ENCODE measurements around the gene RBM19. TPM values are rescaled to one million over a fixed set of nuclear protein-coding genes. Genes with fewer than 3 reads are reported as not detected.
A peak's percentile ranks its signal among the peaks of the same experiment; 100 is the strongest.

Gene RBM19
- total and polyA plus RNA-seq, 3 experiments from 2014 or later = 12.6 to 114 (median 109) TPM

DNA sequence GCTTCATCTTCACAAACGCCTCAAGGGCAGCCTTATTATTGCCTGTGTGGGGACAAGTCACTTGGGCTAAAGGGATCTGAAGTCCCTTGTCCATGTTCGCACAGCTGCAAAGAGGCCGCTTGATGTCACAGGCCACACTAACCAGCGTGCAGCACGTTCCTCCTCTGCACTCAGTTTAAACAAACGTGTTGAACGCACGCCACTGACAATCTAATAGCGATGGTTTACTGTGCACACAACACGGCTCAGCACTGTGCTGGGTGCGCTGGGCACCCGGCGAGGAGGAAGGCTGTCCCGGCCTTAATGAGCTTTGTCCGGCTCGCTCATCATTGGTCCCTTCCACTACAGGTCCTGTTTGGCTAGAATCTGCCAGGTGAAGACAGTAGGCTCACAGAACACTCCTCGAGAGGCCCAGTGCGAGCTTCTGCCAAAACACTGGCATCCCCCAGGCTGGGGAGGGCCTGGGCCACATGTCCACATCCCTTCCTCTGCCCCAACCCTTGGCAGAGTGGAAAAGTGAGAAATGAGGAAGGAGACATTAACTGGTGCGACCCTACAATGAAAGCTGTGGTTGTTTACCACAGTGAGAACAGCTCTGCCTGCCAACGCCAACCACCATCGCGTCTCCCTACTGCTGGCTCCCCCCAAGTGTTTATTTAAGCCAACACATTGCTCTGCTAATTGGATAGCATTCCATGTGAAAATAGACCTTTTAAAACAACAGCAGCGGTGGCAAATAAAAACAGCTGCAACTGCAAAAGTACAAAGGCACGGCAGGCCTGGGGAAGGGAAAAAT is 113.2 kb downstream of the RBM19 start:
- ChIA-PET CTCF (no interaction called here), POLR2A (no interaction called here)
- Mint-ChIP-seq H3K9me3 (no peaks in the 10 kb centered on the region), H3K27ac (peak overlapping the region in 2 of 8 donors; percentile 33 to 60), H3K27me3 (no peaks in the 10 kb centered on the region), H3K36me3 (peaks cover 3 to 78% (median 12%) of the 10 kb centered on the region in 3 donors), H3K4me1 (no peaks in the 10 kb centered on the region), H3K4me3 (no peak overlapping the region)
- DNase-seq = no peak
- Histone ChIP-seq H3K4me3 (ENCODE audit: low read length) (no peak overlapping the region), H3K27me3 (ENCODE audit: insufficient read depth, low read length, poor library complexity, severe bottlenecking) (no peaks in the 10 kb centered on the region), H3K9me3 (ENCODE audit: low read length) (no peaks in the 10 kb centered on the region), H3K36me3 (ENCODE audit: insufficient read depth, low read length) (peaks cover 2% of the 10 kb centered on the region), H3K27ac (ENCODE audit: low read depth, low read length) (no peak overlapping the region), H3K4me1 (ENCODE audit: insufficient read depth, low read length) (no peaks in the 10 kb centered on the region)

DNA sequence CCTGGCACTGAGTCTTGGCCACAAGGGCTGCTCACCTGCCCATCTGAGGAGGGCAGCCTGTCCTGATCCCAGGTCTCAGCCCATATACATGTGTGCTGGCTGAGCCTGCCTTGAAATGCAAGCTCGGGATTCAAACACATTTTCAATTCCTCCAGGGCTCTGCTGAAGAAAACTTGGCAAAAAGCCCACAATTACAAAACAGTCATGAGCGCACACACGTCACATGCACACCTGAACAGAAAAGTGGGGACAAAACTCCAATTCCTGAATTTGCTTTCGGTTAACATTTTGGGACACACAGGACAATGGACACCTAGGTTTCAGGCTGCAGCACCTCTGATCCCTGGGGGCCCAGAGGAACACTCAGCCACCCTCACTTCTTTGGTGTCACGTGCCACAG is 113.9 kb downstream of the RBM19 start:
- no peak overlapping the region for H3K27ac ChIP-seq (ENCODE audit: low read depth, low read length)
- Mint-ChIP-seq H3K27me3 (no peaks in the 10 kb centered on the region), H3K4me3 (no peak overlapping the region), H3K9me3 (no peaks in the 10 kb centered on the region), H3K36me3 (peaks cover 6 to 78% (median 12%) of the 10 kb centered on the region in 3 donors), H3K4me1 (no peaks in the 10 kb centered on the region), H3K27ac (peak overlapping the region in 1 of 8 donors; percentile 51)
- POLR2A ChIA-PET = no interaction called here
- H3K9me3 ChIP-seq (ENCODE audit: low read length) = no peaks in the 10 kb centered on the region
- H3K27me3 ChIP-seq (ENCODE audit: insufficient read depth, low read length, poor library complexity, severe bottlenecking) = no peaks in the 10 kb centered on the region
- CTCF ChIA-PET = no interaction called here
- DNase-seq = no peak
- no peaks in the 10 kb centered on the region for H3K4me1 ChIP-seq (ENCODE audit: insufficient read depth, low read length)
- no peak overlapping the region for H3K4me3 ChIP-seq (ENCODE audit: low read length)
- no peaks in the 10 kb centered on the region for H3K36me3 ChIP-seq (ENCODE audit: insufficient read depth, low read length)

DNA sequence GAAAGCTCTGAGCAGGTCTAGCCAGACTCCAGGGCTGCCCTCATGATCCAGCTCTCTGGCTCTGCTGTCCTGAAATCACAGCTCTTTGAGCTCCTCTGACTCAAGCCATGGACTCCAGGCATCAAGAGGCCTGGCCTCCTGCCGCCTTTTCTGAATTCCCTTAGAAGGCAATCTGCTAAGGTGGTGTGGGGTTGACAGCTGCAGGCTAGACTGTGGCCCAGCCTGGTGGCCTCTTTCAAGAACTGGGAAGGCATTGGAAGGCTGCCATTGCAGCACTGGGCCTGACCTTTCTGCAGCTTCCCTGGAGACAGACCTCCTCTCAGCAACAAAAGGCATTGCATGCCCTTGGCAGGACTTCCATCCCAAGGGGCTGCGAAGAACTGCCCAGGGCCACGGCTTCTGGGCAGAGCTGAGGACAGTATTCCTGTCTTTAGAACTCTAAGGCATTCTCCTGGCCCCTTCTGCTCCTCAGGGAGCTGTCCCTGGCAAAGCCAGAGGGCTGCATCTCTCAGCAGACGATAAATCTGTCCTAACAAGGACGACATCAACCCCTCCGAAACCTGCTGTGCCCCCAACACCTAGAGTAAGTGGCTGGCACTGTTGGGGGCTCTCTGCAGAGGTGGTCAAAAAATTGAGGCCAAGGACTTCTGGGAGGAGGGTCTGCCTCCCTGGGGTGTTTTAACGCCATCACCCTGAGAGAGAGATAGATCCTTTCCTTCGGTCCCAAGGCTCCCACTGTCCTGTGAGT is 115.6 kb downstream of the RBM19 start:
- no peaks in the 10 kb centered on the region for H3K9me3 Mint-ChIP-seq
- no peak overlapping the region for H3K4me3 ChIP-seq (ENCODE audit: low read length)
- H3K36me3 Mint-ChIP-seq = peaks cover 6 to 77% (median 10%) of the 10 kb centered on the region in 3 donors
- no peaks in the 10 kb centered on the region for H3K27me3 ChIP-seq (ENCODE audit: insufficient read depth, low read length, poor library complexity, severe bottlenecking)
- H3K27me3 Mint-ChIP-seq = no peaks in the 10 kb centered on the region
- H3K4me3 Mint-ChIP-seq = no peak overlapping the region
- no peak overlapping the region for H3K27ac ChIP-seq (ENCODE audit: low read depth, low read length)
- CTCF ChIA-PET = no interaction called here
- peaks cover 7% of the 10 kb centered on the region for H3K36me3 ChIP-seq (ENCODE audit: insufficient read depth, low read length)
- peak overlapping the region in 1 of 8 donors; percentile 51 for H3K27ac Mint-ChIP-seq
- POLR2A ChIA-PET = no interaction called here
- DNase-seq = no peak
- H3K9me3 ChIP-seq (ENCODE audit: low read length) = no peaks in the 10 kb centered on the region
- H3K4me1 Mint-ChIP-seq = no peaks in the 10 kb centered on the region
- no peaks in the 10 kb centered on the region for H3K4me1 ChIP-seq (ENCODE audit: insufficient read depth, low read length)

DNA sequence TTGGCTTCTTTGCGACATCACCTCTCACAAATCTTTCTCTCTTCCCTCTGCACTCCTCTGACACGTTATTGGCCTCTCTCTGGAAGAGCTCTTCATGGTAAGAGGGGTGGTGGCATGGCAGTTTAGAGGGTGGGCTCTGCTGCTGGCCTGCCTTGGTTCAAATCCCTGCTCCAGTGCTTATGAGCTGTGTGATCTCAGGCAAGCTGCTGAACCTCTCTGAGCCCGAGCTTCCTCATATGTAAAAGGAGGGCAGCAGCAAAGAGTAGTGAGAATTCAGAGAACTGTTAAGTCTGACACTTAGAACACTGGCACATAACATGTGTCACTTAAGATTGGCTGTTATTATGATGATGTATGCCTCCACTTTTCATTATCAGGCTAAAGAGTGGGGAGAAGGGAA is 118.3 kb downstream of the RBM19 start:
- Histone ChIP-seq H3K9me3 (ENCODE audit: low read length) (no peaks in the 10 kb centered on the region), H3K27me3 (ENCODE audit: insufficient read depth, low read length, poor library complexity, severe bottlenecking) (no peaks in the 10 kb centered on the region), H3K4me1 (ENCODE audit: insufficient read depth, low read length) (no peaks in the 10 kb centered on the region), H3K4me3 (ENCODE audit: low read length) (no peak overlapping the region), H3K36me3 (ENCODE audit: insufficient read depth, low read length) (peaks cover 7% of the 10 kb centered on the region), H3K27ac (ENCODE audit: low read depth, low read length) (no peak overlapping the region)
- Mint-ChIP-seq H3K9me3 (no peaks in the 10 kb centered on the region), H3K27me3 (no peaks in the 10 kb centered on the region), H3K4me1 (no peaks in the 10 kb centered on the region), H3K27ac (peak overlapping the region in 1 of 8 donors; percentile 37), H3K4me3 (no peak overlapping the region), H3K36me3 (peaks cover 6 to 75% (median 12%) of the 10 kb centered on the region in 3 donors)
- ChIA-PET POLR2A (no interaction called here), CTCF (no interaction called here)
- no peak for DNase-seq

DNA sequence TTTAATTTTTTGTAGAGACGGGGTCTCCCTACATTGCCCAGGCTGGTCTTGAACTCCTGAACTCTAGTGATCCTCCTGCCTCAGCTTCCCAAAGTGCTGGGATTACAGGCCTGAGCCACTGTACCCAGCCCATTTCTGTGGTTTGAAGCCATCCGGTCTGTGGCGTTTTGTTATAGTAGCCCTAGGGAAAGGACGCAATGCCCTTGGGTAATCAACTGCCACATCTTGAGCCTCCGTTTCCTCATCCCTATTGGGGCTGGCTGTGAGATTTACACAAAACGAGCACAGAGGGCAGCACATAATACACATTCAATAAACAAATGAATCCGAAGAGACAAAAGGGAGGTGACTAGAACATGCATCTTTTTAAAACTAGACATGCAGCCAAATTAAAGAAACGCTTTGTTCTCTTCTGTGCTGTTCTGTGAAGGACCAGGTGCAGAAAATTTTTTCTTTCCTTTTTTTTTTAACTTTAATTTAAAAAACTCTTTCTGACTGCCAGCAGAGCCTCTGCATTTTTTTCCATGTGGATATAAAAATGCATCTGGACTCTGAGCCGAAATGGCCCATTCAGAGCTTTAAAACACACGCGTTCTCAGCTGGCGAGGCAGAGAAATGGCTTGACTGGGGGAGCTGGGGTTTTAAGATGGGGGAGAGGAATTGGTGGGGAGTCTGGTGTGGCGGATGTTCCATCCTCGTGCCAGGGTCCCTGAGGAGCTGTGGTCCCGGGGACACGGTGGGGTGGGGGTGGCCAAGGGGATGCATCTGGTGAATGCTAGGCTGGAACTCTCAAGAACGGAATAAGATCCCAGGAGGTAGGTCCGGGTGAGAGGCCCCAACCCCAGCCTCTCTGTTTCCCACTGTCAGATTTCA is 119.0 kb downstream of the RBM19 start:
- no peak overlapping the region for H3K4me3 ChIP-seq (ENCODE audit: low read length)
- DNase-seq = no peak
- peaks cover 7% of the 10 kb centered on the region for H3K36me3 ChIP-seq (ENCODE audit: insufficient read depth, low read length)
- Mint-ChIP-seq H3K9me3 (no peaks in the 10 kb centered on the region), H3K27ac (peak overlapping the region in 1 of 8 donors; percentile 58), H3K4me1 (no peaks in the 10 kb centered on the region), H3K4me3 (no peak overlapping the region), H3K36me3 (peaks cover 12 to 78% (median 17%) of the 10 kb centered on the region in 3 donors), H3K27me3 (no peaks in the 10 kb centered on the region)
- no peak overlapping the region for H3K27ac ChIP-seq (ENCODE audit: low read depth, low read length)
- no peaks in the 10 kb centered on the region for H3K27me3 ChIP-seq (ENCODE audit: insufficient read depth, low read length, poor library complexity, severe bottlenecking)
- ChIA-PET POLR2A (no interaction called here), CTCF (no interaction called here)
- H3K9me3 ChIP-seq (ENCODE audit: low read length) = no peaks in the 10 kb centered on the region
- H3K4me1 ChIP-seq (ENCODE audit: insufficient read depth, low read length) = no peaks in the 10 kb centered on the region

DNA sequence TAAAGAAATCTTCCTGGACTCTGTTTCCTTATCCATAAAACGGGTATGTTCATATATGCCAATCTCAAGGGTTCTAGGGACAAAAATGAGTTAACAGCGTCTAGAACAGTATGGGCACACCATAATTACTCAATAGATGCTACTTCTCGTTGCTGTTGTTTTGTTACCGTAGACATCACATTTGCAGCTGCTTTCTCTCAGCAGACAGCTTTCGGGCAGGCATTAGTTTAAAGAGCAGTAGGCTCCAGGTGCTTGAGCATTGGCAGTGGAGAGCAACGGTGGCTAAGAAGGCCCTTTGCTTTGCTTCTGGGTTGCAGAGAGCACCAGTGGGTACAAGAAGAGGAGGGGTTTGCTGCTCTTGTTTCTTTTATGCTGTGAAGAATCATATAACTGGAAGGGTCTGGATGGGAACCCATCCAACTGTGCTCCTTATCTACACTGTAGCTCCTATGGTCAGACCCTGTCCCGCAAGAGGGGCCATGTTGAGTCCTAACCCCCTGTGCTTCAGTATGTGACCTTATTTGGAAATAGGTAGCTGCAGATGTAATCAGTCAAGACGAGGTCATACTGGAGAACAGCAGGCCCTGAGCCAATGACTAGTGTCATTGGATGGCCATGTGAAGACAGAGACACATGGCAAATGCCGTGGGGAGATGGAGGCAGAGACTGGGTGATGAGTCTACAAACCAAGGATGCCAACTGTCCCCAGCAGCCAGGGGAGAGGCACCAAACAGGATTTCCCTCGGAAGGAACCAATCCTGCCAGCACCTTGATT is 120.0 kb downstream of the RBM19 start:
- no peak for DNase-seq
- ChIA-PET CTCF (no interaction called here), POLR2A (no interaction called here)
- Mint-ChIP-seq H3K9me3 (no peaks in the 10 kb centered on the region), H3K27ac (no peak overlapping the region), H3K4me3 (no peak overlapping the region), H3K27me3 (no peaks in the 10 kb centered on the region), H3K4me1 (no peaks in the 10 kb centered on the region), H3K36me3 (peaks cover 12 to 80% (median 17%) of the 10 kb centered on the region in 3 donors)
- Histone ChIP-seq H3K4me3 (ENCODE audit: low read length) (no peak overlapping the region), H3K27ac (ENCODE audit: low read depth, low read length) (no peak overlapping the region), H3K36me3 (ENCODE audit: insufficient read depth, low read length) (peaks cover 7% of the 10 kb centered on the region), H3K27me3 (ENCODE audit: insufficient read depth, low read length, poor library complexity, severe bottlenecking) (no peaks in the 10 kb centered on the region), H3K9me3 (ENCODE audit: low read length) (no peaks in the 10 kb centered on the region), H3K4me1 (ENCODE audit: insufficient read depth, low read length) (no peaks in the 10 kb centered on the region)

DNA sequence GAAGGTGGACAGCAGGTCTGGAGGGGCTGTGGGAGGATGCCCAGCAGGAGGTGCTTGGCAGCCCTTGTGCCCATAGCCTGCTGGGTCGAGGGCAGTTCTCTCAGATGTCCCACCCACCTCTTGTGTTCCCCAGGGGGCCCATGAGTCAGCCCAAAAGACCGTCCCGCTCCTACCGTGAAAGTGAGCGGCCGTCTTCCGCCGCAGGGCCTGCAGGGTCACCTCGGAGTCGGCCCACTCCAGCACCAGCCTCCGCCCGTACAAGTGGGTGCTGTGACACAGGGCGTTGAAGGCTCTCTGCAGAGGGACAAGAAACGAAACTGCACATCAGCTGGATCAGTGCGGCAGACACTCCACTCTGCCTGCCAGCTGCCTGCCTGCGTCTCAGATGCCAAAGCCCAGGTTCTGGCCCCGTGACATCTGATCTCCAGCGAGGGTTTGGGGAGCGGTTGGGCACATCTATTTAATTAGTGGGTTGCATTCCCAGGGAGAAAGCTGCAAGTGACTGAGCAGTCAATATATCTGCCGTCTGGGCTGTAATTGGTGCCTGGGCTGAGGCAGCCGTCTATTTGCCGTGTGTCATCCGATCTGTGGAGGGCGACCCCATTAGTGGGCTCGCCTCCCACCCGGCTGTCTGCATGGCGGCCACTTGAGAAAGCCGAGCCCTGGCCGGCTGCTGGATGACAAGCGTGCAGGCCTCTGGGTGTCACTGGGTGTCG is 121.5 kb downstream of the RBM19 start:
- Mint-ChIP-seq H3K27me3 (peaks cover 0 to 3% of the 10 kb centered on the region in 2 donors), H3K36me3 (peaks cover 12 to 87% (median 13%) of the 10 kb centered on the region in 3 donors), H3K27ac (no peak overlapping the region), H3K4me3 (no peak overlapping the region), H3K4me1 (peaks cover 2 to 4% (median 3%) of the 10 kb centered on the region in 3 donors), H3K9me3 (no peaks in the 10 kb centered on the region)
- no peak for DNase-seq
- Histone ChIP-seq H3K27me3 (ENCODE audit: insufficient read depth, low read length, poor library complexity, severe bottlenecking) (no peaks in the 10 kb centered on the region), H3K36me3 (ENCODE audit: insufficient read depth, low read length) (peaks cover 7% of the 10 kb centered on the region), H3K4me3 (ENCODE audit: low read length) (no peak overlapping the region), H3K27ac (ENCODE audit: low read depth, low read length) (no peak overlapping the region), H3K9me3 (ENCODE audit: low read length) (no peaks in the 10 kb centered on the region), H3K4me1 (ENCODE audit: insufficient read depth, low read length) (no peaks in the 10 kb centered on the region)
- POLR2A ChIA-PET = no interaction called here
- CTCF ChIA-PET = no interaction called here
